Astrocyte of the cerebellum (primary cell): Measurements from ENCODE around the gene TIFAB.

Experiments
- DNase-seq: peaks from one replicate; pipeline ENCODE4 v3.0.0-alpha.2; 2011; ENCODE audit warnings: low read depth
- H3K4me3 ChIP-seq: 2 replicates; pipeline ENCODE4 v1.5.1; 2011; ENCODE audit warnings: mild to moderate bottlenecking, low read depth, low read length, moderate library complexity
- CTCF ChIP-seq: IDR thresholded peaks from 2 replicates; pipeline ENCODE4 v1.5.1; 2012; ENCODE audit warnings: low read length, low read depth, moderate library complexity, mild to moderate bottlenecking; ENCODE audit errors: missing control alignments
- in situ Hi-C: cut with HindIII; loops from 2 replicates; pipeline ENCODE4 v1.10.0; 2017; ENCODE audit warnings: low sequenced_read_pairs

The TIFAB gene

GRCh38 chr5:135422419-135422818 lies 29.7 kb downstream of the TIFAB start:
- TF ChIP-seq CTCF, result no peak
- in situ Hi-C loops, result no loop called here
- H3K4me3 ChIP-seq, result no peak overlapping the region
- no peak for DNase-seq

GRCh38 chr5:135417083-135417482 lies 35.1 kb downstream of the TIFAB start:
- no peak for DNase-seq
- no peak for TF ChIP-seq CTCF
- in situ Hi-C loops, result no loop called here
- no peak overlapping the region for H3K4me3 ChIP-seq

- no peak for TF ChIP-seq CTCF
- in situ Hi-C loops, result no loop called here
- no peak for DNase-seq
- H3K4me3 ChIP-seq, result no peak overlapping the region
Measured at GRCh38 chr5:135405082-135405481, 47.1 kb downstream of the TIFAB start.

GRCh38 chr5:135402031-135402430 lies 50.1 kb downstream of the TIFAB start:
- in situ Hi-C loops, result no loop called here
- DNase-seq, result no peak
- no peak overlapping the region for H3K4me3 ChIP-seq
- TF ChIP-seq CTCF, result no peak

- no peak overlapping the region for H3K4me3 ChIP-seq
- DNase-seq, result no peak
- in situ Hi-C loops, result no loop called here
- no peak for TF ChIP-seq CTCF
Measured at GRCh38 chr5:135400866-135401265, 51.3 kb downstream of the TIFAB start.

GRCh38 chr5:135399794-135400542 lies 52.2 kb downstream of the TIFAB start:
- no peak for TF ChIP-seq CTCF
- no peak for DNase-seq
- in situ Hi-C loops, result no loop called here
- H3K4me3 ChIP-seq, result peak overlapping the region; percentile 79
